ENCODE data around the gene RAB37.

Gene RAB37

GRCh38 chr17:74782571-74782970 is 45.5 kb downstream of the RAB37 start:
- no peak for DNase-seq

- DNase-seq = no peak
Measured at GRCh38 chr17:74784125-74784810, 47.2 kb downstream of the RAB37 start.

- DNase-seq = no peak
Measured at GRCh38 chr17:74785096-74785980, 48.3 kb downstream of the RAB37 start.

GRCh38 chr17:74785981-74786360 is 48.9 kb downstream of the RAB37 start:
- DNase-seq = no peak

- DNase-seq = no peak
Measured at GRCh38 chr17:74786431-74787055, 49.5 kb downstream of the RAB37 start.

GRCh38 chr17:74790161-74791058 is 53.4 kb downstream of the RAB37 start:
- no peak for DNase-seq

- no peak for DNase-seq
Measured at GRCh38 chr17:74792586-74793105, 55.6 kb downstream of the RAB37 start.

GRCh38 chr17:74795327-74796020 is 58.4 kb downstream of the RAB37 start:
- no peak for DNase-seq

- DNase-seq = no peak
Measured at GRCh38 chr17:74796211-74796610, 59.2 kb downstream of the RAB37 start.

GRCh38 chr17:74796866-74797265 is 59.8 kb downstream of the RAB37 start:
- no peak for DNase-seq

Data from NCI-H345 (cell line).